Activated CD8-positive, alpha-beta memory T cell treated with anti-CD3 and anti-CD28 coated beads, Interleukin-2, amount 50 U/mL, for 24 hours (primary cell): ENCODE measurements around the gene RBM5.
A peak's percentile ranks its signal among the peaks of the same experiment; 100 is the strongest.

Experiments
- DNase-seq: peaks from one replicate; pipeline ENCODE4 v3.0.0-alpha.2; 2020; ENCODE audit errors: extremely low read depth

Gene RBM5

DNA sequence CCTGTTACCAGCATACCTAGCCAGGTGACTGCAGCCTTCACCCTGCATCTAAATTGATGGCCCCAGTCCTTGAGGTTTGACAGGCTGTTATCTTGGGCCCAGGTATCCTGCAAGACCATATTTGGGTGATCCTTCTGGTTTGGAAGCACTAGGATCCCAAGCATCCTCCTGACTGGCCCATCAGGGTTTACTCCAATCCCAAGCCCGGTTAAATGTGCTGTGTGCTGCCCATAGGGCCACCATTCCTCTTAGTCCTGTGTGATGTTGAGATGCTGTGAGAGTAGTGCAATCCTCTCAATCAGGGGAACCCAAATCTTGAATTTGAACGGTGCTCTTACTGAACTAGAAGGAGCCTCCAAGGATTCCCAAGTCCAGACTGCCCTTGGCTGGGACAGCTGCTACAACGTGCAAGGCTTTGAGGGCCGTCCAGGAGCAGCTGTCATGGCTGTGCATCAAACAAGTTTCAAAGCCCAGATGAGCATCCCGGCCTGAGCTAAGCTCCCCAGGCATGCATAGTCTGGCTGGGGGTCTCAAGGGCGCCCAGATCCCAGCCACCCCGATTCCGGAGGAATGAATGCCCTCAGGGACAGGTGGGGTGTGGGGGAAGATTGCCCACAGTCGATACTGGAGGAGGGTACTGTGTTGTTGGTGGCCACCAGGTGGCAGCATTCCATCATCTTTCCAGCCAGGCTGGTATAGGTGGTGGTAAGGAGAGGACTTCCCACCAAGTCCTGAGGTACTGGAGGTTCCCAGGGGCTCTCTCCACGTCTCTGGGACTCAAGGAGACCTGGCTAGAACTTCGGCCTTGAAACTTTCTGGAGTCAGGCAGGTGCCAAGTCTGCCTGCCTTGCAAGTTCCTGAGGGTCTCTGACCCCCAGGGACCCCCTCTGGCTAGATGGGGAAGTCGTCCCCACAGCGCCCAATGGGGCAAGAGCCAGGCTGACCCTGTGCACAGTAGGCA is 32.6 kb downstream of the RBM5 start:
- DNase-seq = peak; percentile 35

- DNase-seq = no peak
These were observed 33.4 kb downstream of the RBM5 start for GRCh38 chr3:50122071-50122470.

DNA sequence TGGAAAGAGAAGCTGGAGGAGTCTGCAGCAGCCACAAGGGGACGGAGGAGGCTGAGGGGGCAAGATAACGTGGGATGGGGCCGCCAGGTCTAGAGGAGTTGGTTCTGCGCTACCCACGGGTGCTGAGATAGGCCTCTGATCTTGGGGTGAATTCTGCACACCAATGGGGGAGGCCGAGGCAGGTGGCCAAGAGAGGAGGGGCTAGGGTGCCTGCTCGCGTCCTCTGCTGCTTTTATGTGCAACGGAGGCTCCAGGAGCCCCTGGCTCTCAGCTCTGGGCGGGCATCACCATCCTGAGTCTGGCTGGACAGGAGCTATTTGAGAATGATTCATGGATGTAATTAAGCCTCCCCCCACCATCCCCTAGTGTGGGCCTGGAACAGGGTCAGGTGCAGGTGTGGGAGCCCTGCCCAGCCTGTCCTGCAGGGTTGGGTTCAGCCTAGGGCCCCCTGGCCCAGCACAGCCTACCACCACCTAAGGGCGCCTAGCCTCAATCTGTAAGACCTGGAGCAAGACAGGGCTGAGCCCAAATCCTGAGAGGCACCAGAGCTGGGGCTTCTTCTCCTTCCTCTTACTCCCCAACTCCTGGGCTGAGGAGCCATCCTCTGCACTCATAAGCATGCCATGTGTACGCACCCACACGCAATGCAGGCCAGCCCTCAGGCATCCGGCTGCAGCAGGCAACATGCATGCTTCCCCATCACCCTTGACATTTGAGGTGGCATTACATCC is 34.1 kb downstream of the RBM5 start:
- no peak for DNase-seq

- no peak for DNase-seq
These were observed 34.8 kb downstream of the RBM5 start for GRCh38 chr3:50123394-50124051.

GRCh38 chr3:50124052-50124799 is 35.5 kb downstream of the RBM5 start:
- no peak for DNase-seq

DNA sequence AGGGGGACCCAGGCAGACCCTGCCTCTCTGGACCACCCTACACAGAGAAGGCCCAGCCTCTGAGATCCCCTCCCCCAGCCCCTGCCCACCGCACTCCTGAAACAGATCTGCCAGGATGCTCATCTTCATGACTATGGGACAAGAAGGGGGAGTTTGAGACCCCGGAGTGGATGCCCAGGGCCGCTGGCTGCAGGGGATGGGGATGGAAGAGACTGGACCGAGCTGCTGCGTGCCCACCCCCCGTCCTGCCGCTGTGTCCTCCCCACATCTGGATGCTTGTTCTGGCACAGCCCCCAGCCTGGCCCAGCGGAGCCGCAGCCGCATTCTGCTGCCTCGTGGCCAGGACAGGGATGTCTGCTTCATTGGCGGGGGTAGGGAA is 36.1 kb downstream of the RBM5 start:
- DNase-seq = no peak

- no peak for DNase-seq
These were observed 37.0 kb downstream of the RBM5 start for GRCh38 chr3:50125541-50126286.

- no peak for DNase-seq
These were observed 37.8 kb downstream of the RBM5 start for GRCh38 chr3:50126287-50127211.

DNA sequence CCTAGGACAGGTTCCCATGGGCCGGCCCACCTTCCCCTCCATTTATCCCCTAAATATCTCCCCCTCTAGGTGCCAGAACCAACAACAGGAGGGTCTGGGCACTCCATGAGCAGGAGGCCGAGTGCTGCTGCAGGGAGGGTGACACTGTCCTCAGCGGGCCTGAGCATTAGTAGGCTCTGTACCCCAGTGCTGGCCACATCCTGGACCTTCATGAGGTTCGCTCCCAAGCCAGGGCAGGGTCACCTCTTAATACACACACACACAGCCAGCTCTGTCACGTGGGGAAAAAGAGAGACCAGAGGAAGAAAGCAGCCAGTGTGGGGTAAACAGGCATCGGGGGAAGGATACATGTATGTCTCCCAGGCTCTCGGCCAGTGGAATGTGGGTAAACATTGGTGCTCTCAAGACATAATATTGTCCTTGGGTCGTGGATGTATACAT is 38.6 kb downstream of the RBM5 start:
- no peak for DNase-seq

GRCh38 chr3:50128001-50128400 is 39.3 kb downstream of the RBM5 start:
- no peak for DNase-seq

DNA sequence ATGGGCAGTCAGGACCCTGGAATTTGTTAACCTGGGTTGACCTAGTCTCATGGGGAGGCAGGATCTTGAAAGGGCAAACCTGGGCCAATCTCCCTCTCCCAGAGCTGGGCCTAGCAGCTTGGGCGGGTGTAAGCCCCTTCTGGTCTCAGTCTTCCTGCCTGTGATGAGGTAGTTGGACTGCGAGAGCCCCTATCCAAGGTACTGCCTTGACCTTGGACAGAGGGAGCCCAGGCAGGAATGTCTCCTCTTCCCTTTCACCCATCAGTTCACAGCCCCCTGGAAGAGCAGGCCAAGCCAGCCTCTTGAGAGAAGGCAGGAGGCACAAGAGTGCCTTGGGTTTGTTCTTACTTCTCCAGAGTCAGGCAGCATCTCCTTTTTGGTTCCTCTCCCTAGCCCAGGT is 41.7 kb downstream of the RBM5 start:
- no peak for DNase-seq

- no peak for DNase-seq
These were observed 43.9 kb downstream of the RBM5 start for GRCh38 chr3:50132421-50133282.

DNA sequence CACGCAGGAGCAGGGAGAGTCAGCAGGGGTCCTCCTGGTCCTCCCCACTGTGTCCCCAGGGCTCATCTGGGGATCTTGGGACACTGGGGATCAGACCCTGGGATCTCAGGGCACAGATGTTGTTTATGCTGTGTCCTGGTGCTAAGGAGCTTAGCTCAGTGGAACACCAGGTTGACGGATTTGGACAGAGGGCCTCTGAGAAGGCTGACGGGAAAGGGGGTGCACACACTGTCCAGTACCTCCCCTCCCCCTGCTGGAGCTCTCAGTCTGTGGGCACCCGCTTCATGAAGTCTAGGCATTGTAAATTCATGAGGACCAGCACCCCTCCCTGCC is 44.5 kb downstream of the RBM5 start:
- no peak for DNase-seq

DNA sequence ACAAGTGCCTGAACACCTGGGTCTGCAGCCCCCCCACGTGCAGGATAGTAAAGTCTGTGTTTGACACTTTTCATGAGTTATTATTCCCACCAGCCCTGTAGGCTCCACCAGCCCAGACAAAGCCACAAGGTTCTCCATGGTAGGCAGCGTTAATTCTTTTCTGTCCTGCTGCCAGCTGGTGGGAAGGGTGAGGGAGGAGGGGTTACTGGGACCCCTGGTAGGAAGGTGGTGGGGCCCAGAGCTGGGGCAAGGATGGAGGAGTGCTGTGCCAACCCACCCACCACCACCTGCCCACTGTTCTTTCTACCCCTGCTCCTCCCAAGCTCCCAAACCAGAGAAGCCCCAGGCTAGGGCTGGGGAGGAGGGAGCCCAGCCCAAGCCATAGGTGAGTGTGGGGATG is 45.6 kb downstream of the RBM5 start:
- DNase-seq = no peak

DNA sequence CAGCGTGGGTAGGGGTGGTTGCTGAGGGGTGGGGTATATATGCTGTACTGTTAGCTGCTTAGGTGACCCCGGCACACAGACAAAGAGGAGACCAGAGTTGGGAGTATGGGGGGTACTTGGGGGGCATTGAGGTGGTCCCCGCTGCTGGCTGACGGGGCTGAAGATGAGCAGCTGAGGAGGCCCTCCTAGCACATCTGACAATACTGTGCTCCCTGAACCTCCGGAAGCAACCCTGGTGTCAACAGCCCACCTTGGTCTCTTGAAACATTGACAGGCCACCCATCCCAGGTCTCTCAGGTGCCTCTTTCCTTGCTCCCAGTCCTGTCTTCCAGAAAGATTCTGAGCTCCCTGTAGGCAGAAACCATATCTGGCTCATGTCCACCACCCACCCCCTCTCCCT is 47.2 kb downstream of the RBM5 start:
- no peak for DNase-seq

GRCh38 chr3:50136714-50137405 is 48.1 kb downstream of the RBM5 start:
- DNase-seq = no peak

- DNase-seq = no peak
These were observed 48.8 kb downstream of the RBM5 start for GRCh38 chr3:50137531-50137930.
